Sigmoid colon (tissue), 4 donors: Measurements from ENCODE around the gene PDGFD.

Experiments used
- CTCF ChIP-seq, 4 experiments: fragments of 450-650 bp in 3 of 4; fragments of 200-600 bp in 1 of 4; IDR thresholded peaks; one replicate each; pipeline ENCODE4 v1.5.1; 2016 to 2019; ENCODE audit warnings: antibody characterized with exemption in 4 of 4, mild to moderate bottlenecking in 3 of 4, moderate library complexity in 2 of 4
- EP300 ChIP-seq, 4 donors: sonication (generic); formaldehyde crosslinking; IDR thresholded peaks; one replicate each; pipeline ENCODE4 v1.6.1; 2017; ENCODE audit warnings: antibody characterized with exemption in 4 of 4
- POLR2A ChIP-seq, 2 donors: fragments of 450-650 bp; IDR thresholded peaks; one replicate each; pipeline ENCODE4 v1.6.1; 2016; ENCODE audit warnings: antibody characterized with exemption in 2 of 2, mild to moderate bottlenecking in 2 of 2, moderate library complexity in 2 of 2
- POLR2AphosphoS5 ChIP-seq, 4 donors: sonication (generic); formaldehyde crosslinking; IDR thresholded peaks; one replicate each; pipeline ENCODE4 v1.6.1; 2017; ENCODE audit warnings: antibody characterized with exemption in 4 of 4

DNA sequence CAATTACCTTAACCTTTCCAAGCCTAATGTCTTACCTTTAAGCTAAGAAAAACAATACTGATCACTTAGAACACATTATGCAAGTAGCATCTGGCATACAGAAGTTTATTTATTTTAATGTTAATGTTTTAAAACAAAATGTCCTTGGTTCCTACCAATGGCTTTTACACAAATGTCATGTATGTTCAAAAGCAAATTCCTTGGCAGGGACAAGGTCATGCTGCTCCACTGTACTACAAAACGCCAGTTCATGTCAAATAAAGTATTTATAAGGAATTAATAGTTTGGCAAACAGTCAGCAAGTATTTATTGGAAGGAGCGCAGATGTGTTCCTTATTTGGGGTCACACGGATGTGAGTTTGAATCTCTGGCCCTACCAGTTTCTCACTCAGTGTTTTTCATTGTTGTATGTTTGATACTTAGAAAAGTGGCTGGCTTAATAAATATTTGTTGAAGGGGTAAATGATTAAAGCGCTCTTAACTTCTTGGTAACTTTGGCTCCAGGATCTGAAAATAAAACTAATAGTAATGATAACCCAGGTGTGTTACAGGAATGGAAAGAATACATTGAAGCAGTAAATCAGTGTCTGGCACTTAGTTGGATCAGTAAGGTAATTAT, 108.9 kb downstream of the PDGFD start:
- TF ChIP-seq CTCF (IDR thresholded peaks at IDR 0.05) (no peak), POLR2A (IDR thresholded peaks at IDR 0.05) (no peak), POLR2AphosphoS5 (IDR thresholded peaks at IDR 0.05) (no peak), EP300 (IDR thresholded peaks at IDR 0.05) (no peak)
